Stimulated activated CD4-positive, alpha-beta T cell treated with anti-CD3 and anti-CD28 coated beads, Interleukin-2, amount 100 ng/mL, for 4 hours (primary cell): ENCODE measurements around the gene C1QTNF8.

Experiments used
- DNase-seq: peaks from one replicate; pipeline ENCODE4 v3.0.0-alpha.2; 2020; ENCODE audit warnings: low read depth

C1QTNF8 gene

GRCh38 chr16:1045310-1045992, 50.6 kb downstream of the C1QTNF8 start:
- DNase-seq, result no peak

- no peak for DNase-seq
These were observed 51.4 kb downstream of the C1QTNF8 start for GRCh38 chr16:1044460-1045309.

GRCh38 chr16:1043881-1044451, 52.1 kb downstream of the C1QTNF8 start:
- DNase-seq, result no peak

- DNase-seq, result no peak
These were observed 53.2 kb downstream of the C1QTNF8 start for GRCh38 chr16:1042866-1043265.

GRCh38 chr16:1042049-1042744, 53.8 kb downstream of the C1QTNF8 start:
- DNase-seq, result no peak

GRCh38 chr16:1040346-1040745, 55.7 kb downstream of the C1QTNF8 start:
- no peak for DNase-seq

- DNase-seq, result no peak
These were observed 56.3 kb downstream of the C1QTNF8 start for GRCh38 chr16:1039762-1040161.

GRCh38 chr16:1038932-1039331, 57.1 kb downstream of the C1QTNF8 start:
- no peak for DNase-seq
